Stimulated activated naive B cell treated with anti-CD40 and anti-IgM and Interleukin-4, amounts not matched to agents 10 μg/mL and 1 μg/mL and 100 μg/mL, for 72 hours (primary cell): Measurements from ENCODE around the gene ADPRHL1.
A peak's percentile ranks its signal among the peaks of the same experiment; 100 is the strongest.

ENCODE experiments used
- ATAC-seq, 2 donors: fragments of 150-1000 bp; cut with Tn5 transposase; replicated peaks; 2 replicates each; pipeline ENCODE4 v1.10.0; 2021; ENCODE audit warnings: moderate library complexity in 1 of 2
- DNase-seq: peaks from one replicate; pipeline ENCODE4 v3.0.0; 2021
- H3K27ac Mint-ChIP-seq: one replicate; pipeline ENCODE4 v1.8.0; 2022; ENCODE audit warnings: mild to moderate bottlenecking, mixed read lengths
- H3K27me3 Mint-ChIP-seq, 2 donors: one replicate each; pipeline ENCODE4 v1.8.0; 2022; ENCODE audit warnings: mixed read lengths in 2 of 2
- H3K36me3 Mint-ChIP-seq, 2 donors: one replicate each; pipeline ENCODE4 v1.8.0; 2022; ENCODE audit warnings: mixed read lengths in 2 of 2, mild to moderate bottlenecking in 1 of 2
- H3K4me1 Mint-ChIP-seq, 2 donors: one replicate each; pipeline ENCODE4 v1.8.0; 2022; ENCODE audit warnings: mixed read lengths in 2 of 2, mild to moderate bottlenecking in 1 of 2
- H3K4me3 Mint-ChIP-seq, 2 donors: one replicate each; pipeline ENCODE4 v1.8.0; 2022; ENCODE audit warnings: mild to moderate bottlenecking in 2 of 2, mixed read lengths in 2 of 2, moderate library complexity in 1 of 2
- H3K9me3 Mint-ChIP-seq, 2 donors: one replicate each; pipeline ENCODE4 v1.8.0; 2022; ENCODE audit warnings: mixed read lengths in 2 of 2, mild to moderate bottlenecking in 1 of 2

ADPRHL1 gene

GRCh38 chr13:113489549-113490495 lies 36.5 kb upstream of the ADPRHL1 start:
- Mint-ChIP-seq H3K9me3 (no peaks in the 10 kb centered on the region), H3K36me3 (peaks cover 0 to 15% of the 10 kb centered on the region in 2 donors), H3K27ac (peak overlapping the region; percentile 67), H3K4me3 (peak overlapping the region; percentile 83 to 93), H3K4me1 (peaks cover 27 to 44% of the 10 kb centered on the region in 2 donors), H3K27me3 (no peaks in the 10 kb centered on the region)
- ATAC-seq (peak; percentile 38 to 52), DNase-seq (peak; percentile 25)

- Mint-ChIP-seq H3K27ac (no peak overlapping the region), H3K36me3 (peaks cover 0 to 12% of the 10 kb centered on the region in 2 donors), H3K27me3 (no peaks in the 10 kb centered on the region), H3K4me3 (peak overlapping the region; percentile 83 to 93), H3K4me1 (peaks cover 27 to 44% of the 10 kb centered on the region in 2 donors), H3K9me3 (no peaks in the 10 kb centered on the region)
- no peak for DNase-seq
- ATAC-seq, result no peak
Observed at GRCh38 chr13:113489171-113489548, 35.9 kb upstream of the ADPRHL1 start.

GRCh38 chr13:113488283-113488682 lies 35.0 kb upstream of the ADPRHL1 start:
- peaks cover 29 to 42% of the 10 kb centered on the region in 2 donors for H3K4me1 Mint-ChIP-seq
- H3K4me3 Mint-ChIP-seq, result peak overlapping the region in 1 of 2 donors; percentile 11
- peaks cover 2 to 14% of the 10 kb centered on the region in 2 donors for H3K36me3 Mint-ChIP-seq
- DNase-seq (no peak), ATAC-seq (no peak)
- no peaks in the 10 kb centered on the region for H3K27me3 Mint-ChIP-seq
- no peak overlapping the region for H3K27ac Mint-ChIP-seq
- H3K9me3 Mint-ChIP-seq, result no peaks in the 10 kb centered on the region

- DNase-seq (no peak), ATAC-seq (no peak)
- Mint-ChIP-seq H3K4me1 (peaks cover 27 to 33% of the 10 kb centered on the region in 2 donors), H3K36me3 (peaks cover 2 to 15% of the 10 kb centered on the region in 2 donors), H3K4me3 (no peak overlapping the region), H3K9me3 (no peaks in the 10 kb centered on the region), H3K27ac (no peak overlapping the region), H3K27me3 (no peaks in the 10 kb centered on the region)
Observed at GRCh38 chr13:113486698-113487097, 33.4 kb upstream of the ADPRHL1 start.

- Mint-ChIP-seq H3K27me3 (no peaks in the 10 kb centered on the region), H3K36me3 (peaks cover 3 to 15% of the 10 kb centered on the region in 2 donors), H3K4me1 (peaks cover 25 to 29% of the 10 kb centered on the region in 2 donors), H3K4me3 (no peak overlapping the region), H3K9me3 (no peaks in the 10 kb centered on the region), H3K27ac (no peak overlapping the region)
- DNase-seq (no peak), ATAC-seq (no peak)
Observed at GRCh38 chr13:113485545-113485944, 32.3 kb upstream of the ADPRHL1 start.

- Mint-ChIP-seq H3K4me1 (peaks cover 15 to 16% of the 10 kb centered on the region in 2 donors), H3K9me3 (no peaks in the 10 kb centered on the region), H3K36me3 (peaks cover 17 to 23% of the 10 kb centered on the region in 2 donors), H3K4me3 (no peak overlapping the region), H3K27me3 (no peaks in the 10 kb centered on the region), H3K27ac (no peak overlapping the region)
- ATAC-seq (no peak), DNase-seq (no peak)
Observed at GRCh38 chr13:113483504-113484293, 30.4 kb upstream of the ADPRHL1 start.

GRCh38 chr13:113483081-113483480 lies 29.8 kb upstream of the ADPRHL1 start:
- no peak for ATAC-seq
- DNase-seq, result no peak
- Mint-ChIP-seq H3K4me1 (peaks cover 9 to 10% of the 10 kb centered on the region in 2 donors), H3K4me3 (no peak overlapping the region), H3K27me3 (no peaks in the 10 kb centered on the region), H3K27ac (no peak overlapping the region), H3K36me3 (peaks cover 18 to 26% of the 10 kb centered on the region in 2 donors), H3K9me3 (no peaks in the 10 kb centered on the region)

GRCh38 chr13:113479179-113479578 lies 25.9 kb upstream of the ADPRHL1 start:
- H3K27ac Mint-ChIP-seq, result no peak overlapping the region
- no peak overlapping the region for H3K4me3 Mint-ChIP-seq
- DNase-seq, result no peak

GRCh38 chr13:113477724-113478123 lies 24.4 kb upstream of the ADPRHL1 start:
- no peak for ATAC-seq
- no peak overlapping the region for H3K4me3 Mint-ChIP-seq
- peaks cover 36 to 63% of the 10 kb centered on the region in 2 donors for H3K36me3 Mint-ChIP-seq
- H3K27ac Mint-ChIP-seq, result no peak overlapping the region
- H3K9me3 Mint-ChIP-seq, result no peaks in the 10 kb centered on the region
- H3K27me3 Mint-ChIP-seq, result no peaks in the 10 kb centered on the region
- H3K4me1 Mint-ChIP-seq, result peaks cover 0 to 1% of the 10 kb centered on the region in 2 donors
- no peak for DNase-seq

More at GRCh38 chr13:113479179-113479578, 25.9 kb upstream of the ADPRHL1 start:
- Mint-ChIP-seq H3K9me3 (no peaks in the 10 kb centered on the region), H3K27me3 (no peaks in the 10 kb centered on the region), H3K4me1 (peaks cover 0 to 2% of the 10 kb centered on the region in 2 donors), H3K36me3 (peaks cover 33 to 54% of the 10 kb centered on the region in 2 donors)
- no peak for ATAC-seq

GRCh38 chr13:113476811-113477210 lies 23.5 kb upstream of the ADPRHL1 start:
- H3K36me3 Mint-ChIP-seq, result peaks cover 36 to 72% of the 10 kb centered on the region in 2 donors
- ATAC-seq (no peak), DNase-seq (no peak)
- H3K4me1 Mint-ChIP-seq, result peaks cover 0 to 1% of the 10 kb centered on the region in 2 donors
- no peaks in the 10 kb centered on the region for H3K27me3 Mint-ChIP-seq
- H3K9me3 Mint-ChIP-seq, result no peaks in the 10 kb centered on the region
- H3K4me3 Mint-ChIP-seq, result no peak overlapping the region
- H3K27ac Mint-ChIP-seq, result no peak overlapping the region

GRCh38 chr13:113475911-113476310 lies 22.6 kb upstream of the ADPRHL1 start:
- H3K27ac Mint-ChIP-seq, result no peak overlapping the region
- no peaks in the 10 kb centered on the region for H3K27me3 Mint-ChIP-seq
- peaks cover 0 to 1% of the 10 kb centered on the region in 2 donors for H3K4me1 Mint-ChIP-seq
- DNase-seq, result no peak
- H3K4me3 Mint-ChIP-seq, result no peak overlapping the region
- no peak for ATAC-seq
- H3K9me3 Mint-ChIP-seq, result no peaks in the 10 kb centered on the region
- H3K36me3 Mint-ChIP-seq, result peaks cover 44 to 81% of the 10 kb centered on the region in 2 donors

GRCh38 chr13:113475280-113475679 lies 22.0 kb upstream of the ADPRHL1 start:
- DNase-seq, result no peak
- Mint-ChIP-seq H3K36me3 (peaks cover 42 to 87% of the 10 kb centered on the region in 2 donors), H3K4me1 (peaks cover 0 to 5% of the 10 kb centered on the region in 2 donors), H3K27ac (no peak overlapping the region), H3K27me3 (no peaks in the 10 kb centered on the region), H3K4me3 (no peak overlapping the region), H3K9me3 (no peaks in the 10 kb centered on the region)
- ATAC-seq, result no peak

- Mint-ChIP-seq H3K4me1 (peaks cover 0 to 5% of the 10 kb centered on the region in 2 donors), H3K27ac (no peak overlapping the region), H3K36me3 (peaks cover 37 to 83% of the 10 kb centered on the region in 2 donors), H3K4me3 (no peak overlapping the region), H3K27me3 (no peaks in the 10 kb centered on the region), H3K9me3 (no peaks in the 10 kb centered on the region)
- no peak for DNase-seq
- no peak for ATAC-seq
Observed at GRCh38 chr13:113474179-113474578, 20.9 kb upstream of the ADPRHL1 start.

- Mint-ChIP-seq H3K27ac (no peak overlapping the region), H3K4me1 (peaks cover 0 to 5% of the 10 kb centered on the region in 2 donors), H3K4me3 (no peak overlapping the region)
Observed at GRCh38 chr13:113472355-113473025, 19.2 kb upstream of the ADPRHL1 start.

More at GRCh38 chr13:113472355-113473025, 19.2 kb upstream of the ADPRHL1 start:
- no peak for ATAC-seq
- DNase-seq, result no peak
- Mint-ChIP-seq H3K9me3 (no peaks in the 10 kb centered on the region), H3K36me3 (peaks cover 37 to 81% of the 10 kb centered on the region in 2 donors), H3K27me3 (no peaks in the 10 kb centered on the region)
